ENCODE data around the gene PSAPL1. TPM values are rescaled to one million over a fixed set of nuclear protein-coding genes. Genes with fewer than 3 reads are reported as not detected.

Gene PSAPL1
- total RNA-seq, 4 donors from 2014 or later = not detected

- no peaks in the 10 kb centered on the region for H3K9me3 ChIP-seq
- H3K27ac ChIP-seq (replicated peaks in 1 of 4) = no peak overlapping the region
- intact Hi-C loops (cut with DNase I) = no loop called here
- no peak for DNase-seq (ENCODE audit: extremely low spot score)
- H3K27me3 ChIP-seq = no peaks in the 10 kb centered on the region
- no peaks in the 10 kb centered on the region for H3K36me3 ChIP-seq
- H3K4me3 ChIP-seq = no peak overlapping the region
- H3K4me1 ChIP-seq = peaks cover 0 to 29% (median 8%) of the 10 kb centered on the region in 4 donors
- no peak for TF ChIP-seq POLR2A (IDR thresholded peaks at IDR 0.05; ENCODE audit: low read depth)
- TF ChIP-seq POLR2AphosphoS5 (IDR thresholded peaks at IDR 0.05) = no peak
- TF ChIP-seq, protein P1, sequence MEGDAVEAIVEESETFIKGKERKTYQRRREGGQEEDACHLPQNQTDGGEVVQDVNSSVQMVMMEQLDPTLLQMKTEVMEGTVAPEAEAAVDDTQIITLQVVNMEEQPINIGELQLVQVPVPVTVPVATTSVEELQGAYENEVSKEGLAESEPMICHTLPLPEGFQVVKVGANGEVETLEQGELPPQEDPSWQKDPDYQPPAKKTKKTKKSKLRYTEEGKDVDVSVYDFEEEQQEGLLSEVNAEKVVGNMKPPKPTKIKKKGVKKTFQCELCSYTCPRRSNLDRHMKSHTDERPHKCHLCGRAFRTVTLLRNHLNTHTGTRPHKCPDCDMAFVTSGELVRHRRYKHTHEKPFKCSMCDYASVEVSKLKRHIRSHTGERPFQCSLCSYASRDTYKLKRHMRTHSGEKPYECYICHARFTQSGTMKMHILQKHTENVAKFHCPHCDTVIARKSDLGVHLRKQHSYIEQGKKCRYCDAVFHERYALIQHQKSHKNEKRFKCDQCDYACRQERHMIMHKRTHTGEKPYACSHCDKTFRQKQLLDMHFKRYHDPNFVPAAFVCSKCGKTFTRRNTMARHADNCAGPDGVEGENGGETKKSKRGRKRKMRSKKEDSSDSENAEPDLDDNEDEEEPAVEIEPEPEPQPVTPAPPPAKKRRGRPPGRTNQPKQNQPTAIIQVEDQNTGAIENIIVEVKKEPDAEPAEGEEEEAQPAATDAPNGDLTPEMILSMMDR (IDR thresholded peaks at IDR 0.05) = no peak
- TF ChIP-seq EP300 (IDR thresholded peaks at IDR 0.05) = no peak
- WGBS = 91% methylated on average over 20 of the region's 20 CpGs
Observed at GRCh38 chr4:7426525-7427171, 8.1 kb downstream of the PSAPL1 start.

DNA sequence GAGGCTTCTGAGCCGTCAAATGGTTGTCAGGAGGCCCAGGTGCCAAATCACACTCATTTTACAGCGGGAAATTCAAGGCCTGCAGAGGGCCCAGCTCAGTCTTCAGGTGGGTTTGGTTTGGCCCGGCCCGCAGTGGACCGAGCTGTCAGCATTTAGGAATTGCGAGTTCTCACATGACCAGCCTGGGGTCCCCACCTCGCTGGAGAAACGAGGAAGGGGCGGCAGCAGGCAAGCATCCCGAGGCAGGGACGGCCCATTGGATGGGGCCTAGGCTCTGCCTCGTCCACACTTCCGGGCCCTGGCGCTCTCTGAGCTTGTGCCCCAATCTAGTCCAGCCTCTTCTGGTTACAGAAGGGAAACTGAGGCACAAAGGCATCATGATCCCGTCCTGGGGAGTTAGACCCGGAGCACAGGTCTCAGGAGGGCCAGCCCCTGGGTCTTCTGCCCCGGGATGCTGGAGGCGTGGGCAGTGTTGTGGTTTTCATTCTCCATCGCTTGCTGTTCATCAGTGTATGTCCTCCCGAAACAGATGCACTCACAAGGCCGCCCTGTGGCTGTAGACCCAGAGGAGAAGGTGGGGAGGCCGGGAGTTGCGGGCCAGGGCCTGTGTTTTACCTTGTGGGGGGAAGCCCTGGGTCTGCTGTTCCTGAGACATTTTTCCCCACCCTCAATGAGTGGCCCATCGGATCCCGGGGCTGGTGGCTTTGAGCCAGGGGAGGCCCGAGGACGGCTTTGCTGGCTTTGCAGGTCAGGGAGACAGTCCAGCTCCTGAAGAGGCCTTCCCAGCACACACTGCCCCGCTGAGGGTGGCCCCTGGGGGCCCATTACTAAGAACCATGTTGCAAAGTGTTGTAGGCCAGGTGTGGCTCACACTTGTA is 8.9 kb downstream of the PSAPL1 start:
- Histone ChIP-seq H3K9me3 (no peaks in the 10 kb centered on the region), H3K27me3 (no peaks in the 10 kb centered on the region), H3K36me3 (no peaks in the 10 kb centered on the region), H3K4me3 (no peak overlapping the region), H3K27ac (replicated peaks in 1 of 4) (no peak overlapping the region), H3K4me1 (peaks cover 0 to 29% (median 10%) of the 10 kb centered on the region in 4 donors)
- intact Hi-C loops (cut with DNase I) = no loop called here
- TF ChIP-seq, protein P1 (IDR thresholded peaks at IDR 0.05) = no peak
- TF ChIP-seq POLR2A (IDR thresholded peaks at IDR 0.05; ENCODE audit: low read depth) (no peak), EP300 (IDR thresholded peaks at IDR 0.05) (no peak), POLR2AphosphoS5 (IDR thresholded peaks at IDR 0.05) (no peak)
- WGBS = 90% methylated on average over 20 of the region's 28 CpGs
- DNase-seq (ENCODE audit: extremely low spot score) = no peak

DNA sequence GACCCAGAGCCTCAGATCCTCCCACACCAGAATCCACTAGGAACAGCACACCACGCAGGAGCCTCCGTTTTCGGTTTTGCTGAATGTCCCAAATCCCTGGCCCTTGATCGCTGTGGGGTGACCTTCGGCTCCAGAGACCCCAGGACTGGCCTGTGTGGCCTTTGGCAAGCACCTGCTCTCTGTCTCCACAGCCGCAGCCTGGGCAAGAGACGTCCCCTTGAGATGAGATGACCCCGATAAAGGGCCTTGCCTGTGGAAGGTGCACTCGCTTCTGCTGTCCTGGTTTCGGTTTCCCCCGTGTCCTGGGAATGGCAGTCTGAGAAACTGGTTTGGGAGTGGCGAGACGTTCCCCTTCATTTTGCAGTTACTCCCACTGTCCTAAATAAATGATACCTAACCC is 9.6 kb downstream of the PSAPL1 start:
- no peak for DNase-seq (ENCODE audit: extremely low spot score)
- H3K36me3 ChIP-seq = no peaks in the 10 kb centered on the region
- no peak overlapping the region for H3K27ac ChIP-seq (replicated peaks in 1 of 4)

GRCh38 chr4:7424553-7425111 is 10.1 kb downstream of the PSAPL1 start:
- TF ChIP-seq POLR2A (IDR thresholded peaks at IDR 0.05; ENCODE audit: low read depth) (no peak), EP300 (IDR thresholded peaks at IDR 0.05) (no peak), POLR2AphosphoS5 (IDR thresholded peaks at IDR 0.05) (no peak)
- TF ChIP-seq, protein P1 (IDR thresholded peaks at IDR 0.05) = no peak
- Histone ChIP-seq H3K9me3 (no peaks in the 10 kb centered on the region), H3K4me3 (no peak overlapping the region), H3K27ac (replicated peaks in 1 of 4) (no peak overlapping the region), H3K27me3 (no peaks in the 10 kb centered on the region), H3K4me1 (peaks cover 0 to 26% (median 16%) of the 10 kb centered on the region in 4 donors), H3K36me3 (no peaks in the 10 kb centered on the region)
- intact Hi-C loops (cut with DNase I) = no loop called here
- no peak for DNase-seq (ENCODE audit: extremely low spot score)
- 85% methylated on average over 14 of the region's 18 CpGs for WGBS

More for the DNA sequence above, 9.6 kb downstream of the PSAPL1 start:
- Histone ChIP-seq H3K9me3 (no peaks in the 10 kb centered on the region), H3K4me1 (peaks cover 0 to 26% (median 16%) of the 10 kb centered on the region in 4 donors), H3K4me3 (no peak overlapping the region), H3K27me3 (no peaks in the 10 kb centered on the region)
- TF ChIP-seq EP300 (IDR thresholded peaks at IDR 0.05) (no peak), POLR2AphosphoS5 (IDR thresholded peaks at IDR 0.05) (no peak), POLR2A (IDR thresholded peaks at IDR 0.05; ENCODE audit: low read depth) (no peak)
- TF ChIP-seq, protein P1 (IDR thresholded peaks at IDR 0.05) = no peak
- intact Hi-C loops (cut with DNase I) = no loop called here
- 89% methylated on average over 11 of the region's 13 CpGs for WGBS
